Measurements from ENCODE around the gene C20orf144. TPM values are rescaled to one million over a fixed set of nuclear protein-coding genes. Genes with fewer than 3 reads are reported as not detected.

C20orf144 gene
- total RNA-seq, 1 donor from 2014 or later = not detected

DNA sequence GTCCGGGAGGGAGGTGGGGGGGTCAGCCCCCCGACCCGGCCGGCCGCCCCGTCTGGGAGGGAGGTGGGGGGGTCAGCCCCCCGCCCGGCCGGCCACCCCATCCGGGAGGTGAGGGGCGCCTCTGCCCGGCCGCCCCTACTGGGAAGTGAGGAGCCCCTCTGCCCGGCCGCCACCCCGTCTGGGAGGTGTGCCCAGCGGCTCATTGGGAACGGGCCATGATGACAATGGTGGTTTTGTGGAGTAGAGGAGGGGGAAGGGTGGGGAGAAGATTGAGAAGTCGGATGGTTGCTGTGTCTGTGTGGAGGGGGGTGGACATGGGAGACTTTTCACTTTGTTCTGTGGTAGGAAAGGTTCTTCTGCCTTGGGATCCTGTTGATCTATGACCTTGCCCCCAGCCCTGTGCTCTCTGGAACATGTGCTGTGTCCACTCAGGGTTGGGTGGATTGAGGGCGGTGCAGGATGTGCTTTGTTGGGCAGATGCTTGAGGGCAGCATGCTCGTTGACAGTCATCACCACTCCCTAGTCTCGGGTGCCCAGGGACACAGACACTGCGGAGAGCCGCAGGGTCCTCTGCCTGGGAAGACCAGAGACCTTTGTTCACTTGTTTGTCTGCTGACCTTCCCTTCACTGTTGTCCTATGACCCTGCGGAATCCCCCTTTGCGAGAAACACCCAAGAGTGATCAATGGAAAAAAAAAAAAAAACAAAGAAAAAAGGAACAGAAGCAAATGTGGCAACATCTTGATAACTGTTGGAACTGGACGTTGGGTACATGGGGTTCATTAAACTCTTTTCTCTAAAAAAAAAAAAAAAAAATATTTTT is 39.7 kb downstream of the C20orf144 start:
- TF ChIP-seq, protein P1, sequence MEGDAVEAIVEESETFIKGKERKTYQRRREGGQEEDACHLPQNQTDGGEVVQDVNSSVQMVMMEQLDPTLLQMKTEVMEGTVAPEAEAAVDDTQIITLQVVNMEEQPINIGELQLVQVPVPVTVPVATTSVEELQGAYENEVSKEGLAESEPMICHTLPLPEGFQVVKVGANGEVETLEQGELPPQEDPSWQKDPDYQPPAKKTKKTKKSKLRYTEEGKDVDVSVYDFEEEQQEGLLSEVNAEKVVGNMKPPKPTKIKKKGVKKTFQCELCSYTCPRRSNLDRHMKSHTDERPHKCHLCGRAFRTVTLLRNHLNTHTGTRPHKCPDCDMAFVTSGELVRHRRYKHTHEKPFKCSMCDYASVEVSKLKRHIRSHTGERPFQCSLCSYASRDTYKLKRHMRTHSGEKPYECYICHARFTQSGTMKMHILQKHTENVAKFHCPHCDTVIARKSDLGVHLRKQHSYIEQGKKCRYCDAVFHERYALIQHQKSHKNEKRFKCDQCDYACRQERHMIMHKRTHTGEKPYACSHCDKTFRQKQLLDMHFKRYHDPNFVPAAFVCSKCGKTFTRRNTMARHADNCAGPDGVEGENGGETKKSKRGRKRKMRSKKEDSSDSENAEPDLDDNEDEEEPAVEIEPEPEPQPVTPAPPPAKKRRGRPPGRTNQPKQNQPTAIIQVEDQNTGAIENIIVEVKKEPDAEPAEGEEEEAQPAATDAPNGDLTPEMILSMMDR (conservative IDR thresholded peaks at IDR 0.05; ENCODE audit: low read depth, low read length) = no peak
- DNase-seq (ENCODE audit: low read depth) = no peak
- H3K4me3 ChIP-seq (ENCODE audit: low read depth, low read length) = no peak overlapping the region

DNA sequence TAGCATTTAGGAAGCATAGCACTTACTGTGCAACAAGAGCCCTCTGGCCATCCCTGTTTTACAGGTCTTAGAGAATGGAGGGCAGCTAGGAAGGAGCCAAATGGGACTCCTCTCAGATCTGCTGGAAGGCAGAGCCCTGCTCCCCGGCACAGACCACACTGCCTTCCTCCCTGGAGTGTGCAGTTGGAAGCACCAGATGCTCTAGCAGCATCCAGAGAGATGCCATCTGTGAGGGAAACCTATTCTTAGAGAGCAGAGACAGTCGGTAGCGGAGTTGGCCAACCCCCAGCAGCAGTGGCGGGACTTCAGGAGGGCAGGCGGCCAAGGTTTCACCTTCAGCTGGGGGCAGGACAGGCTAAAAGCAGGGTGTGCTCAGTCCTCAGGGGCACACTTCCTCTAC is 40.7 kb downstream of the C20orf144 start:
- no peak for DNase-seq (ENCODE audit: low read depth)
- no peak overlapping the region for H3K4me3 ChIP-seq (ENCODE audit: low read depth, low read length)
- TF ChIP-seq, protein P1 (conservative IDR thresholded peaks at IDR 0.05; ENCODE audit: low read depth, low read length) = no peak

DNA sequence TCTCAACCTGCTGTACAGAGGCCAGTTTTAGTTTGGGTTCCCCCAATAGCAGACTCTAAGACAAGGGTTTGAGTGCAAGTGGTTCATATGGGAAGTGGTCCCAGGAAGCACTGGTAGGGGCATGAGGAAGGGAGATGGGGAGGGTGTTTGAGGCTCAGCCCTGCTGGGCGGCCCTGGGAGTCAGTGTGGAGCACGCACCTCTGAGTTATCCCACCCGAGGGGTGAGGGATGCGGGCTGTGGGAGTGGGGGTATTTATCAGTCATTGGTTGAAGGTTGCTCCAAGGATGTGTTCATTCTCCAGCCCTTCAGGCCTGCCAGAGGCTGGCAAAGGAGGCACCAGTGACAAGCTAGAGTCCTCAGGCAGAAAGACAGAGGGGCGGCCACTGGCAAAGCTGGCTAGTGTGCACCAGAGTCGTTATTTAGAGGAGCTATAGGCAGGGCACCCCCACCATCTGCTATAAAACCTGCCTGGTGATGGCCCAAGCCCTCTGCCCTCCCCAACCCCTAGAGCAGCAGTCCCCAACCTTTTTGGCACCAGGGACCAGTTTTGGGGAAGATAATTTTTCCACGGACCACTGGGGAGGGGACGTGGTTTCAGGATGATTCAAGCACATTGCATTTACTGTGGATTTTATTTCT is 41.5 kb downstream of the C20orf144 start:
- no peak overlapping the region for H3K4me3 ChIP-seq (ENCODE audit: low read depth, low read length)

DNA sequence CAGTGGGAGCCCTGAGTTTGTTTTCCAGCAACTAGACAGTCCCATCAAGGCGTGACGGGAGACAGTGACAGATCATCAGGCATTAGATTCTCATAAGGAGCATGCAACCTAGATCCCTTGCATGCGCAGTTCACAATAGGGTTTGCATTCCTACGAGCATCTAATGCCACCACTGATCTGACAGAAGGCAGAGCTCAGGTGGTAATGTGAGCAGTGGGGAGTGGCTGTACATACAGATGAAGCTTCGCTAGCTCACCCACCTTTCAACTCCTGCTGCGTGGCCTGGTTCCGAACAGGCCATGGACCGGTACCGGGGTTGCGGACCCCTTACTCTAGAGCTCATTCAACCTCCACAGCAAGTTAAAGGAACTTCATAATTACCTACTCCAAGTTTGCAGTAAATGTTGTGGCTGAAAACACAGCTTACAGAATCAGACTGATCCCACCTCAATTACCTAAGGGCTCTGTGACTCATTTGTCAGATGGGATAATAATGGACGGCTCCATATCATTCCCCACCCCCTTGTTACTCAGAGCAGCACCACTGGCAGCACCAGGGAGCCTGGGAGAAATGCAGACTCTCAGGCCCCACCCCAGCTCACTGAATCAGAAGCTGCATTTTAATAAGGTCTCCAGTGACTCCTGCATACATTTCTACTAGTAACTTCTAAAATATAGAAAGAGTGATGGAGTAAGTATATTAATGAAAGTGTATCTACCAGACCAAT is 42.2 kb downstream of the C20orf144 start:
- TF ChIP-seq, protein P1 (conservative IDR thresholded peaks at IDR 0.05; ENCODE audit: low read depth, low read length) = no peak
- no peak overlapping the region for H3K4me3 ChIP-seq (ENCODE audit: low read depth, low read length)
- DNase-seq (ENCODE audit: low read depth) = no peak

More for the DNA sequence above, 41.5 kb downstream of the C20orf144 start:
- no peak for DNase-seq (ENCODE audit: low read depth)
- TF ChIP-seq, protein P1 (conservative IDR thresholded peaks at IDR 0.05; ENCODE audit: low read depth, low read length) = no peak

DNA sequence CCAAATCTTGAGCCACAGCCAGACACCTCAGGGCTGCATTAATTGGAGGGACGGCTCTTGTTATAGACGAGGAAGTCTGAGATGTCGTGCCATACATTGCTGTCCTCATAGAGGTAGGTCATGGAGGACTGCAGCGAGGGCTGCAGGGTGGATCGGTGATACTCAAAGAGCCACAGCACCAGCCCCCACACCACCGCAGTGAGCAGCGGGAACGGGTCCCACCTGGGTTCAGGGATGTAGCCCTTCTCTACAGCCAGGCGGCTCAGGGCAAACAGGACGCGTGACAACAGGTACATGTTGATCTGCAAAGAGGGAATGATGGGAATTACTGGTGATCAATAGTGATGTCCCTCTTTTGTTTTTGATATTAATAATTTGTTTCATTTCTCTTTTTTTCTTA is 45.5 kb downstream of the C20orf144 start:
- TF ChIP-seq, protein P1 (conservative IDR thresholded peaks at IDR 0.05; ENCODE audit: low read depth, low read length) = no peak
- no peak overlapping the region for H3K4me3 ChIP-seq (ENCODE audit: low read depth, low read length)
- no peak for DNase-seq (ENCODE audit: low read depth)

DNA sequence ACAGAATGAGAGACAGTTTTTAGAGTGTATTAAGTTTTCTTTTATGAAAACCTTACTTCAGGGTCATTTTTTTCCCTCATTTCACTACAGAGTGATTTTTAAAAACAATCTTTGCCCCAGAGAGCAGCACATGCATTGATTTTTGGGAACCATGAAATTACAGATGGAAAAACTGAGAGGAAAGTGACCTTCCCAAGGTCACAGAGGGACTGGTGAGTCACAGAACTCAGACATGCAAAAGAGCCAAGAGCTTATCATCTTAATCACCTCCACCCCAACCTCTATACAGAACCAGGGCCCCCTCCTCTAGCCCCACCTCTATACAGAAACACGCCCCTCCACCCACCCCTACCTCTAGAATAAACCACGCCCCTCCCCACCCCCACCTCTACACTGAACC is 47.3 kb downstream of the C20orf144 start:
- DNase-seq (ENCODE audit: low read depth) = no peak
- H3K4me3 ChIP-seq (ENCODE audit: low read depth, low read length) = no peak overlapping the region
- TF ChIP-seq, protein P1 (conservative IDR thresholded peaks at IDR 0.05; ENCODE audit: low read depth, low read length) = no peak
